ENCODE measurements around the gene TTC23.

Gene TTC23

GRCh38 chr15:99165956-99166689, 83.3 kb downstream of the TTC23 start:
- H2AFZ ChIP-seq (ENCODE audit: low read length, unreplicated experiment), result no peak overlapping the region
- 0 out of 2 replicates have a peak, but pooled peaks cover 2% of the 10 kb centered on the region for H3K36me3 ChIP-seq (ENCODE audit: insufficient read depth, low read length)
- no peaks in the 10 kb centered on the region for H3K27me3 ChIP-seq (ENCODE audit: insufficient read depth, low read length)
- H3K4me1 ChIP-seq (ENCODE audit: control insufficient read depth, insufficient read depth, low read length, unreplicated experiment), result no peaks in the 10 kb centered on the region
- H3K79me2 ChIP-seq (ENCODE audit: control insufficient read depth, insufficient read depth, low read length, unreplicated experiment), result no peaks in the 10 kb centered on the region
- H3K27ac ChIP-seq (ENCODE audit: low read depth, low read length), result no peak overlapping the region
- H3K4me3 ChIP-seq (ENCODE audit: low read depth, low read length), result no peak overlapping the region

- no peak overlapping the region for H3K27ac ChIP-seq (ENCODE audit: low read depth, low read length)
- H3K79me2 ChIP-seq (ENCODE audit: control insufficient read depth, insufficient read depth, low read length, unreplicated experiment), result no peaks in the 10 kb centered on the region
- no peak overlapping the region for H3K4me3 ChIP-seq (ENCODE audit: low read depth, low read length)
- H3K27me3 ChIP-seq (ENCODE audit: insufficient read depth, low read length), result no peaks in the 10 kb centered on the region
- no peaks in the 10 kb centered on the region for H3K4me1 ChIP-seq (ENCODE audit: control insufficient read depth, insufficient read depth, low read length, unreplicated experiment)
- H3K36me3 ChIP-seq (ENCODE audit: insufficient read depth, low read length), result no peaks in the 10 kb centered on the region
- H2AFZ ChIP-seq (ENCODE audit: low read length, unreplicated experiment), result no peak overlapping the region
These were observed 84.2 kb downstream of the TTC23 start for GRCh38 chr15:99165020-99165790.

GRCh38 chr15:99164119-99164518, 85.3 kb downstream of the TTC23 start:
- no peak overlapping the region for H2AFZ ChIP-seq (ENCODE audit: low read length, unreplicated experiment)
- H3K4me1 ChIP-seq (ENCODE audit: control insufficient read depth, insufficient read depth, low read length, unreplicated experiment), result no peaks in the 10 kb centered on the region
- H3K36me3 ChIP-seq (ENCODE audit: insufficient read depth, low read length), result peaks cover 2% of the 10 kb centered on the region; the same call in 1 of the 2 replicates
- no peak overlapping the region for H3K27ac ChIP-seq (ENCODE audit: low read depth, low read length)
- no peak overlapping the region for H3K4me3 ChIP-seq (ENCODE audit: low read depth, low read length)
- no peaks in the 10 kb centered on the region for H3K27me3 ChIP-seq (ENCODE audit: insufficient read depth, low read length)
- H3K79me2 ChIP-seq (ENCODE audit: control insufficient read depth, insufficient read depth, low read length, unreplicated experiment), result no peaks in the 10 kb centered on the region

GRCh38 chr15:99163271-99164062, 85.9 kb downstream of the TTC23 start:
- Histone ChIP-seq H3K4me1 (ENCODE audit: control insufficient read depth, insufficient read depth, low read length, unreplicated experiment) (no peaks in the 10 kb centered on the region), H3K27me3 (ENCODE audit: insufficient read depth, low read length) (no peaks in the 10 kb centered on the region), H3K79me2 (ENCODE audit: control insufficient read depth, insufficient read depth, low read length, unreplicated experiment) (no peaks in the 10 kb centered on the region), H3K4me3 (ENCODE audit: low read depth, low read length) (no peak overlapping the region), H3K36me3 (ENCODE audit: insufficient read depth, low read length) (peaks cover 3% of the 10 kb centered on the region; the same call in 1 of the 2 replicates), H3K27ac (ENCODE audit: low read depth, low read length) (no peak overlapping the region), H2AFZ (ENCODE audit: low read length, unreplicated experiment) (no peak overlapping the region)

GRCh38 chr15:99158626-99159412, 90.6 kb downstream of the TTC23 start:
- no peak overlapping the region for H3K27ac ChIP-seq (ENCODE audit: low read depth, low read length)
- peaks cover 8% of the 10 kb centered on the region for H3K36me3 ChIP-seq (ENCODE audit: insufficient read depth, low read length)
- no peaks in the 10 kb centered on the region for H3K27me3 ChIP-seq (ENCODE audit: insufficient read depth, low read length)
- H3K4me3 ChIP-seq (ENCODE audit: low read depth, low read length), result no peak overlapping the region
- H2AFZ ChIP-seq (ENCODE audit: low read length, unreplicated experiment), result no peak overlapping the region
- peaks cover 20% of the 10 kb centered on the region for H3K4me1 ChIP-seq (ENCODE audit: control insufficient read depth, insufficient read depth, low read length, unreplicated experiment)
- H3K79me2 ChIP-seq (ENCODE audit: control insufficient read depth, insufficient read depth, low read length, unreplicated experiment), result no peaks in the 10 kb centered on the region

- H3K27ac ChIP-seq (ENCODE audit: low read depth, low read length), result 0 out of 2 replicates have a peak overlapping the region, but pooled peaks have one; percentile 3
- no peak overlapping the region for H2AFZ ChIP-seq (ENCODE audit: low read length, unreplicated experiment)
- peaks cover 20% of the 10 kb centered on the region for H3K4me1 ChIP-seq (ENCODE audit: control insufficient read depth, insufficient read depth, low read length, unreplicated experiment)
- no peaks in the 10 kb centered on the region for H3K79me2 ChIP-seq (ENCODE audit: control insufficient read depth, insufficient read depth, low read length, unreplicated experiment)
- no peaks in the 10 kb centered on the region for H3K27me3 ChIP-seq (ENCODE audit: insufficient read depth, low read length)
- peaks cover 8% of the 10 kb centered on the region for H3K36me3 ChIP-seq (ENCODE audit: insufficient read depth, low read length)
- peak overlapping the region; percentile 39; the same call in 1 of the 2 replicates for H3K4me3 ChIP-seq (ENCODE audit: low read depth, low read length)
These were observed 91.9 kb downstream of the TTC23 start for GRCh38 chr15:99157456-99157855.

GRCh38 chr15:99155961-99156443, 93.4 kb downstream of the TTC23 start:
- Histone ChIP-seq H3K4me1 (ENCODE audit: control insufficient read depth, insufficient read depth, low read length, unreplicated experiment) (peaks cover 20% of the 10 kb centered on the region), H3K36me3 (ENCODE audit: insufficient read depth, low read length) (peaks cover 8% of the 10 kb centered on the region), H3K4me3 (ENCODE audit: low read depth, low read length) (no peak overlapping the region), H3K79me2 (ENCODE audit: control insufficient read depth, insufficient read depth, low read length, unreplicated experiment) (no peaks in the 10 kb centered on the region), H2AFZ (ENCODE audit: low read length, unreplicated experiment) (no peak overlapping the region), H3K27ac (ENCODE audit: low read depth, low read length) (no peak overlapping the region), H3K27me3 (ENCODE audit: insufficient read depth, low read length) (no peaks in the 10 kb centered on the region)

GRCh38 chr15:99154271-99154670, 95.1 kb downstream of the TTC23 start:
- no peaks in the 10 kb centered on the region for H3K79me2 ChIP-seq (ENCODE audit: control insufficient read depth, insufficient read depth, low read length, unreplicated experiment)
- peaks cover 7% of the 10 kb centered on the region for H3K36me3 ChIP-seq (ENCODE audit: insufficient read depth, low read length)
- no peak overlapping the region for H2AFZ ChIP-seq (ENCODE audit: low read length, unreplicated experiment)
- H3K27me3 ChIP-seq (ENCODE audit: insufficient read depth, low read length), result no peaks in the 10 kb centered on the region
- no peak overlapping the region for H3K4me3 ChIP-seq (ENCODE audit: low read depth, low read length)
- H3K4me1 ChIP-seq (ENCODE audit: control insufficient read depth, insufficient read depth, low read length, unreplicated experiment), result peaks cover 20% of the 10 kb centered on the region
- H3K27ac ChIP-seq (ENCODE audit: low read depth, low read length), result no peak overlapping the region

- Histone ChIP-seq H3K79me2 (ENCODE audit: control insufficient read depth, insufficient read depth, low read length, unreplicated experiment) (no peaks in the 10 kb centered on the region), H3K4me1 (ENCODE audit: control insufficient read depth, insufficient read depth, low read length, unreplicated experiment) (peaks cover 20% of the 10 kb centered on the region), H3K36me3 (ENCODE audit: insufficient read depth, low read length) (peaks cover 5% of the 10 kb centered on the region; the same call in 1 of the 2 replicates), H3K27me3 (ENCODE audit: insufficient read depth, low read length) (no peaks in the 10 kb centered on the region), H3K4me3 (ENCODE audit: low read depth, low read length) (no peak overlapping the region), H3K27ac (ENCODE audit: low read depth, low read length) (no peak overlapping the region), H2AFZ (ENCODE audit: low read length, unreplicated experiment) (no peak overlapping the region)
These were observed 96.3 kb downstream of the TTC23 start for GRCh38 chr15:99153026-99153535.
